C4-2B (cell line): ENCODE results near the gene EBF3.

Experiments used
- CTCF ChIP-seq: fragments of 450-650 bp; conservative IDR thresholded peaks from 2 replicates; pipeline ENCODE4 v1.5.1; 2017; ENCODE audit warnings: mild to moderate bottlenecking
- ZFX ChIP-seq: fragments of 450-650 bp; IDR thresholded peaks from 2 replicates; pipeline ENCODE4 v1.6.1; 2017

- no peak for TF ChIP-seq CTCF
- no peak for TF ChIP-seq ZFX
Measured at GRCh38 chr10:129966370-129966888, 2.4 kb upstream of the EBF3 start.
